Measurements from ENCODE around the gene SH3RF3.

DNA sequence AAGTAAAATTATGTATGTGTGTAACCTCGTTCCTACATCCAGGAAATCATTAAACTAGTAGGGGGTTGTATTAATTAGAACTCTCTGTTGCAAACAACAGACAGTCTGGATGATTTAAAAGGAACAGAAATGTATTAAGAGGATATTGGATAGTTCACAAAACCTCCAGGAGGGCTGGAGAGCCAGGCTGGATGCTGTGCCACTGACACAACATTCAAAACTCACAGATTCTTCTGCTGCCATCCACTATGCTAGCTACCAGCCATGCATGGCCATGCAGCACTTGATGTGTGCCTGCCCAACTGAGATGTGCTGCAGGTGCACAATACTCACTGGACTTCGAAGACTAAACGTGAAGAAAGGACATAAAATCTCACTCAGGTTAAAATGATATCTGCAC lies 48.2 kb upstream of the SH3RF3 start:
- TF ChIP-seq, protein P1, sequence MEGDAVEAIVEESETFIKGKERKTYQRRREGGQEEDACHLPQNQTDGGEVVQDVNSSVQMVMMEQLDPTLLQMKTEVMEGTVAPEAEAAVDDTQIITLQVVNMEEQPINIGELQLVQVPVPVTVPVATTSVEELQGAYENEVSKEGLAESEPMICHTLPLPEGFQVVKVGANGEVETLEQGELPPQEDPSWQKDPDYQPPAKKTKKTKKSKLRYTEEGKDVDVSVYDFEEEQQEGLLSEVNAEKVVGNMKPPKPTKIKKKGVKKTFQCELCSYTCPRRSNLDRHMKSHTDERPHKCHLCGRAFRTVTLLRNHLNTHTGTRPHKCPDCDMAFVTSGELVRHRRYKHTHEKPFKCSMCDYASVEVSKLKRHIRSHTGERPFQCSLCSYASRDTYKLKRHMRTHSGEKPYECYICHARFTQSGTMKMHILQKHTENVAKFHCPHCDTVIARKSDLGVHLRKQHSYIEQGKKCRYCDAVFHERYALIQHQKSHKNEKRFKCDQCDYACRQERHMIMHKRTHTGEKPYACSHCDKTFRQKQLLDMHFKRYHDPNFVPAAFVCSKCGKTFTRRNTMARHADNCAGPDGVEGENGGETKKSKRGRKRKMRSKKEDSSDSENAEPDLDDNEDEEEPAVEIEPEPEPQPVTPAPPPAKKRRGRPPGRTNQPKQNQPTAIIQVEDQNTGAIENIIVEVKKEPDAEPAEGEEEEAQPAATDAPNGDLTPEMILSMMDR (IDR thresholded peaks at IDR 0.05), result no peak
- TF ChIP-seq POLR2AphosphoS5 (IDR thresholded peaks at IDR 0.05; ENCODE audit: insufficient read depth in 1 of 2, low read depth in 1 of 2), result no peak

Data from vagina (tissue), 2 donors.